GM23338 (cell line): ENCODE results near the gene DDX31. TPM values are rescaled to one million over a fixed set of nuclear protein-coding genes. Genes with fewer than 3 reads are reported as not detected.
A peak's percentile ranks its signal among the peaks of the same experiment; 100 is the strongest.

ENCODE experiments used
- ATAC-seq: fragments of 200-7000 bp; cut with Tn5 transposase; 3 replicates; pipeline ENCODE4 v1.9.1; 2020
- DNase-seq: peaks from one replicate; pipeline ENCODE4 v3.0.0-alpha.2; 2015; ENCODE audit warnings: low spot score
- H2AFZ ChIP-seq: fragments of 200-600 bp; sonication (generic); 2 replicates; pipeline ENCODE4 v1.8.0; 2016; ENCODE audit warnings: antibody characterized with exemption, mild to moderate bottlenecking, moderate library complexity
- H3F3A ChIP-seq: fragments of 200-600 bp; sonication (generic); replicated peaks from 2 replicates; pipeline ENCODE4 v1.8.0; 2017; ENCODE audit warnings: antibody characterized with exemption, mixed run types, low read depth
- H3K27ac ChIP-seq: fragments of 200-600 bp; sonication (generic); 2 replicates; pipeline ENCODE4 v1.6.1; 2016; ENCODE audit warnings: low read depth
- H3K27me3 ChIP-seq: fragments of 200-600 bp; sonication (generic); 2 replicates; pipeline ENCODE4 v1.8.0; 2016; ENCODE audit warnings: mild to moderate bottlenecking, mixed run types, moderate library complexity; ENCODE audit not compliant: insufficient read depth
- H3K36me3 ChIP-seq: fragments of 200-600 bp; sonication (generic); 2 replicates; pipeline ENCODE4 v1.8.0; 2016; ENCODE audit warnings: mild to moderate bottlenecking; ENCODE audit not compliant: insufficient read depth
- H3K4me1 ChIP-seq: fragments of 200-600 bp; sonication (generic); 2 replicates; pipeline ENCODE4 v1.8.0; 2016; ENCODE audit warnings: mild to moderate bottlenecking, moderate library complexity; ENCODE audit not compliant: insufficient read depth
- H3K4me2 ChIP-seq: fragments of 200-600 bp; sonication (generic); 2 replicates; pipeline ENCODE4 v1.7.1; 2017; ENCODE audit warnings: mixed run types
- H3K4me3 ChIP-seq: fragments of 200-600 bp; sonication (generic); 2 replicates; pipeline ENCODE4 v1.6.1; 2016; ENCODE audit warnings: mixed run types
- H3K79me2 ChIP-seq: fragments of 200-600 bp; sonication (generic); replicated peaks from 2 replicates; pipeline ENCODE4 v1.8.0; 2017; ENCODE audit warnings: mild to moderate bottlenecking; ENCODE audit not compliant: insufficient read depth
- H3K9me2 ChIP-seq: fragments of 200-600 bp; sonication (generic); 2 replicates; pipeline ENCODE4 v1.8.0; 2017; ENCODE audit not compliant: insufficient read depth
- H4K20me1 ChIP-seq: fragments of 200-600 bp; sonication (generic); replicated peaks from 2 replicates; pipeline ENCODE4 v1.8.0; 2017; ENCODE audit warnings: mild to moderate bottlenecking; ENCODE audit not compliant: insufficient read depth
- H3K27ac Mint-ChIP-seq: 2 replicates; pipeline ENCODE4 v1.8.0; 2020; ENCODE audit warnings: inconsistent platforms, mild to moderate bottlenecking, moderate library complexity, mixed read lengths
- H3K27me3 Mint-ChIP-seq: 3 replicates; pipeline ENCODE4 v1.8.0; 2022; ENCODE audit warnings: low read depth, mild to moderate bottlenecking, moderate library complexity, mixed read lengths, inconsistent platforms; ENCODE audit not compliant: insufficient read depth, poor library complexity
- H3K36me3 Mint-ChIP-seq: 3 replicates; pipeline ENCODE4 v1.8.0; 2021; ENCODE audit warnings: low read depth, mild to moderate bottlenecking, inconsistent platforms, moderate library complexity, mixed read lengths
- H3K4me1 Mint-ChIP-seq: 3 replicates; pipeline ENCODE4 v1.8.0; 2020; ENCODE audit warnings: mild to moderate bottlenecking, inconsistent platforms, mixed read lengths
- H3K4me3 Mint-ChIP-seq: 3 replicates; pipeline ENCODE4 v1.8.0; 2021; ENCODE audit warnings: moderate library complexity, mild to moderate bottlenecking, inconsistent platforms, mixed read lengths
- H3K9me3 Mint-ChIP-seq: 3 replicates; pipeline ENCODE4 v1.8.0; 2020; ENCODE audit warnings: moderate library complexity, mild to moderate bottlenecking, inconsistent platforms, mixed read lengths
- CREB1 ChIP-seq: fragments of 250-450 bp; sonication (Bioruptor Pico); IDR thresholded peaks from 2 replicates; pipeline ENCODE4 v1.5.0; 2020; ENCODE audit warnings: low read depth, mild to moderate bottlenecking, moderate library complexity
- CTCF ChIP-seq, 2 experiments: fragments of 200-600 bp in 1 of 2; sonication (generic) in 1 of 2; conservative IDR thresholded peaks; 2 replicates each; pipeline versions ENCODE4 v1.5.1 to v1.6.1; 2016 to 2017; ENCODE audit warnings: antibody characterized with exemption in 2 of 2, low read depth in 2 of 2, mild to moderate bottlenecking in 2 of 2, moderate library complexity in 1 of 2
- ETS1 ChIP-seq: IDR thresholded peaks from 2 replicates; pipeline ENCODE4 v1.6.1; 2016; ENCODE audit warnings: antibody characterized with exemption
- EZH2 ChIP-seq: fragments of 200-600 bp; sonication (generic); IDR thresholded peaks from one replicate; pipeline ENCODE4 v1.8.0; 2017; ENCODE audit warnings: antibody characterized with exemption, mild to moderate bottlenecking, low read depth; ENCODE audit not compliant: unreplicated experiment
- EZH2phosphoT487 ChIP-seq: fragments of 200-600 bp; sonication (generic); IDR thresholded peaks from one replicate; pipeline ENCODE4 v1.8.1; 2018; ENCODE audit warnings: antibody characterized with exemption; ENCODE audit not compliant: unreplicated experiment
- JUNB ChIP-seq: IDR thresholded peaks from one replicate; pipeline ENCODE4 v1.6.1; 2016; ENCODE audit warnings: antibody characterized with exemption; ENCODE audit not compliant: unreplicated experiment
- NANOG ChIP-seq: IDR thresholded peaks from 2 replicates; pipeline ENCODE4 v1.6.1; 2016; ENCODE audit warnings: antibody characterized with exemption, borderline replicate concordance
- POLR2AphosphoS5 ChIP-seq: IDR thresholded peaks from 2 replicates; pipeline ENCODE4 v1.6.1; 2016; ENCODE audit warnings: antibody characterized with exemption, low read depth
- REST ChIP-seq: IDR thresholded peaks from one replicate; pipeline ENCODE4 v1.6.1; 2018; ENCODE audit warnings: antibody characterized with exemption; ENCODE audit not compliant: unreplicated experiment
- STAT1 ChIP-seq: IDR thresholded peaks from one replicate; pipeline ENCODE4 v1.6.1; 2016; ENCODE audit warnings: antibody characterized with exemption; ENCODE audit not compliant: unreplicated experiment
- ZNF114 ChIP-seq: fragments of 250-450 bp; sonication (Bioruptor Pico); IDR thresholded peaks from 2 replicates; pipeline ENCODE4 v1.5.0; 2020; ENCODE audit warnings: mild to moderate bottlenecking, moderate library complexity
- ZNF331 ChIP-seq: fragments of 250-450 bp; sonication (Bioruptor Pico); IDR thresholded peaks from 2 replicates; pipeline ENCODE4 v1.5.0; 2020; ENCODE audit warnings: low read depth, mild to moderate bottlenecking, moderate library complexity
- ZNF462 ChIP-seq: fragments of 250-450 bp; sonication (Bioruptor Pico); IDR thresholded peaks from 2 replicates; pipeline ENCODE4 v1.5.0; 2020; ENCODE audit warnings: mild to moderate bottlenecking, moderate library complexity
- polyA plus RNA-seq: library from polyadenylated mRNA; unstranded; fragments of >200 nt; fragmentation: Nextera tagmentation; extraction: Ambion mirVana; gene quantifications from 2 replicates; pipeline ENCODE4 v1.2.1, GENCODE V29; 2016
- total RNA-seq: library from RNA; depleted of rRNA; stranded (reverse); fragments of >200 nt; shearing (Covaris generic); gene quantifications from 2 replicates; pipeline ENCODE4 v1.2.3, GENCODE V29; 2014

Gene DDX31
- total and polyA plus RNA-seq, 2 experiments from 2014 or later: 14.8 to 23.5 TPM

- Histone ChIP-seq H4K20me1 (no peaks in the 10 kb centered on the region; the same call in 1 of the 2 replicates), H3K27me3 (no peaks in the 10 kb centered on the region), H3F3A (0 out of 2 replicates have a peak, but pooled peaks cover 1% of the 10 kb centered on the region), H3K79me2 (no peaks in the 10 kb centered on the region), H3K4me1 (peaks cover 13% of the 10 kb centered on the region; the same call in 1 of the 2 replicates), H3K4me2 (no peak overlapping the region), H3K9me2 (no peaks in the 10 kb centered on the region), H3K36me3 (peaks cover 11% of the 10 kb centered on the region; the same call in 1 of the 2 replicates), H3K4me3 (no peak overlapping the region), H3K27ac (no peak overlapping the region), H2AFZ (no peak overlapping the region)
- Mint-ChIP-seq H3K27ac (peak overlapping the region; percentile 64), H3K27me3 (peaks cover 7% of the 10 kb centered on the region), H3K9me3 (no peaks in the 10 kb centered on the region), H3K36me3 (peaks cover 42% of the 10 kb centered on the region), H3K4me1 (peaks cover 30% of the 10 kb centered on the region), H3K4me3 (no peak overlapping the region)
- no peak for DNase-seq
- TF ChIP-seq CTCF (conservative IDR thresholded peaks at IDR 0.05; ENCODE audit: low read depth in 2 of 2) (no peak), EZH2 (no peak), EZH2phosphoT487 (no peak), POLR2AphosphoS5 (no peak), NANOG (no peak), JUNB (no peak), STAT1 (no peak), CREB1 (CRISPR knock-in tag) (no peak), ZNF114 (CRISPR knock-in tag) (no peak), ZNF462 (CRISPR knock-in tag) (no peak), ZNF331 (CRISPR knock-in tag) (no peak), ETS1 (no peak), REST (no peak)
- no peak for ATAC-seq
These were observed 53.1 kb downstream of the DDX31 start for GRCh38 chr9:132616725-132617124.
